GM12878 (cell line): ENCODE results near the gene KIAA0930. TPM values are rescaled to one million over a fixed set of nuclear protein-coding genes. Genes with fewer than 3 reads are reported as not detected.

Experiments
- ATAC-seq: fragments of 200-7000 bp; cut with Tn5 transposase; 3 replicates; pipeline ENCODE4 v1.9.1; 2020; ENCODE audit warnings: mild to moderate bottlenecking, moderate library complexity
- BruUV-seq: library from RNA; stranded (reverse); fragments of 400-500 nt; replicated peaks from 2 replicates; lab custom pipeline; 2021; lab: Mats Ljungman, UMichigan
- CTCF ChIA-PET: fragments of 300-600 bp; sonication (Branson Sonifier 250); formaldehyde crosslinking; extraction: SDS; loops from one replicate; lab custom pipeline; 2021; ENCODE audit warnings: inconsistent platforms; lab: Yijun Ruan, JAX
- POLR2A ChIA-PET: fragments of 350-600 bp; formaldehyde crosslinking; extraction: SDS; loops from one replicate; lab custom pipeline; 2021; ENCODE audit warnings: inconsistent platforms; lab: Charles Lee
- RAD21 ChIA-PET: fragments of 300-600 bp; sonication (Branson Sonifier 250); formaldehyde crosslinking; loops from one replicate; lab custom pipeline; 2023; ENCODE audit warnings: antibody characterized with exemption; ENCODE audit not compliant: unreplicated experiment; lab: Charles Lee
- SMC1A ChIA-PET: fragments of 300-600 bp; sonication (Branson Sonifier 250); formaldehyde crosslinking; loops from one replicate; lab custom pipeline; 2023; ENCODE audit not compliant: unreplicated experiment, uncharacterized antibody; lab: Charles Lee
- DNase-seq: peaks from one replicate; pipeline ENCODE4 v3.0.0-alpha.2; 2011; ENCODE audit warnings: low read depth, low spot score
- FAIRE-seq: peaks from 3 replicates; lab custom pipeline; 2011; peaks lifted over from hg19 to GRCh38; lab: Jason Lieb, UNC
- H2AFZ ChIP-seq: 2 replicates; pipeline ENCODE4 v1.6.0; 2011; ENCODE audit warnings: low read depth, low read length, control low read depth; ENCODE audit not compliant: control insufficient read depth
- H3K27ac ChIP-seq: 2 replicates; pipeline ENCODE4 v1.5.1; 2011; ENCODE audit warnings: control low read depth; ENCODE audit not compliant: control insufficient read depth, insufficient read depth
- H3K27me3 ChIP-seq, 2 experiments: replicated peaks in 1 of 2; 2 replicates each; pipeline versions ENCODE4 v1.6.0 to v1.6.1; 2011; ENCODE audit warnings: low read length in 1 of 2; ENCODE audit not compliant: control insufficient read depth in 2 of 2, insufficient read depth in 2 of 2
- H3K36me3 ChIP-seq, 2 experiments: 2 replicates each; pipeline ENCODE4 v1.5.1; 2011; ENCODE audit warnings: low read length in 1 of 2; ENCODE audit not compliant: control insufficient read depth in 2 of 2, insufficient read depth in 2 of 2
- H3K4me1 ChIP-seq: 2 replicates; pipeline ENCODE4 v1.6.1; 2011; ENCODE audit warnings: mild to moderate bottlenecking, low read length, moderate library complexity, mixed read lengths; ENCODE audit not compliant: control insufficient read depth, insufficient read depth
- H3K4me2 ChIP-seq: 2 replicates; pipeline ENCODE4 v1.6.0; 2011; ENCODE audit warnings: control low read depth; ENCODE audit not compliant: control insufficient read depth, insufficient read depth
- H3K4me3 ChIP-seq: fragments of 200-600 bp; sonication (generic); 2 replicates; pipeline ENCODE4 v1.5.1; 2016
- H3K79me2 ChIP-seq: 2 replicates; pipeline ENCODE4 v1.6.0; 2011; ENCODE audit warnings: low read length; ENCODE audit not compliant: control insufficient read depth, insufficient read depth
- H3K9ac ChIP-seq: 2 replicates; pipeline ENCODE4 v1.8.0; 2011; ENCODE audit warnings: low read length, control low read depth, mixed read lengths; ENCODE audit not compliant: control insufficient read depth, insufficient read depth
- H3K9me3 ChIP-seq: replicated peaks from 3 replicates; pipeline ENCODE4 v1.5.1; 2011; ENCODE audit warnings: mild to moderate bottlenecking, low read length; ENCODE audit not compliant: control insufficient read depth, insufficient read depth
- H4K20me1 ChIP-seq: 2 replicates; pipeline ENCODE4 v1.6.0; 2011; ENCODE audit not compliant: control insufficient read depth, insufficient read depth
- ATF3 ChIP-seq: IDR thresholded peaks from 2 replicates; pipeline ENCODE4 v1.6.1; 2011; ENCODE audit warnings: low read depth, mild to moderate bottlenecking, low read length, moderate library complexity, borderline replicate concordance; ENCODE audit errors: extremely low read depth
- CTCF ChIP-seq, 3 experiments: IDR thresholded peaks in 2 of 3; conservative IDR thresholded peaks in 1 of 3; 2 replicates each; pipeline ENCODE4 v1.5.1; 2011; ENCODE audit warnings: low read depth in 3 of 3, low read length in 3 of 3, mild to moderate bottlenecking in 3 of 3, control low read depth in 2 of 3, moderate library complexity in 2 of 3, inconsistent platforms in 1 of 3, mixed read lengths in 1 of 3; ENCODE audit not compliant: control insufficient read depth in 2 of 3, insufficient read depth in 1 of 3; ENCODE audit errors: extremely low read depth in 1 of 3
- E4F1 ChIP-seq: fragments of 450-650 bp; IDR thresholded peaks from 2 replicates; pipeline ENCODE4 v1.6.1; 2018; ENCODE audit warnings: borderline replicate concordance, mild to moderate bottlenecking; ENCODE audit not compliant: partially characterized antibody
- NR2F1 ChIP-seq: fragments of 450-650 bp; conservative IDR thresholded peaks from 2 replicates; pipeline ENCODE4 v1.6.1; 2017; ENCODE audit warnings: mild to moderate bottlenecking
- PKNOX1 ChIP-seq: fragments of 450-650 bp; IDR thresholded peaks from 2 replicates; pipeline ENCODE4 v1.6.1; 2016; ENCODE audit warnings: mild to moderate bottlenecking
- PML ChIP-seq: IDR thresholded peaks from 2 replicates; pipeline ENCODE4 v1.6.1; 2012; ENCODE audit warnings: low read length, inconsistent platforms
- REST ChIP-seq: IDR thresholded peaks from 2 replicates; pipeline ENCODE4 v1.6.1; 2012; ENCODE audit warnings: mild to moderate bottlenecking, low read depth, low read length
- SMAD5 ChIP-seq: IDR thresholded peaks from 2 replicates; pipeline ENCODE4 v1.6.1; 2016; ENCODE audit warnings: antibody characterized with exemption, low read depth
- SUPT20H ChIP-seq: IDR thresholded peaks from 2 replicates; pipeline ENCODE4 v1.6.1; 2011; ENCODE audit warnings: low read depth, mild to moderate bottlenecking, low read length, moderate library complexity, borderline replicate concordance; ENCODE audit not compliant: control insufficient read depth
- TAF1 ChIP-seq: IDR thresholded peaks from 2 replicates; pipeline ENCODE4 v1.6.1; 2011; ENCODE audit warnings: mild to moderate bottlenecking, low read depth, low read length, borderline replicate concordance
- TARDBP ChIP-seq: IDR thresholded peaks from 2 replicates; pipeline ENCODE4 v1.6.1; 2016; ENCODE audit warnings: borderline replicate concordance
- USF2 ChIP-seq: IDR thresholded peaks from 2 replicates; pipeline ENCODE4 v1.6.1; 2011; ENCODE audit warnings: low read depth, low read length, improper control_type of control experiment, borderline replicate concordance
- WGBS: methylation state at CpG from one replicate; pipeline ENCODE4 v1.1.6; 2016; ENCODE audit warnings: low lambda C conversion rate; ENCODE audit not compliant: insufficient replicate concordance, insufficient coverage; ENCODE audit errors: missing lambda C conversion rate; 5-methylcytosine and 5-hydroxymethylcytosine counted together
- in situ Hi-C: fragments of 300-500 bp; cut with MboI; formaldehyde crosslinking; loops from 9 replicates; pipeline ENCODE4 v1.14.3; 2018; ENCODE audit warnings: mixed read lengths
- intact Hi-C: fragments of 100-400 bp; cut with micrococcal nuclease; formaldehyde crosslinking; loops from one replicate; pipeline ENCODE4 v1.14.2; 2022; ENCODE audit not compliant: unreplicated experiment
- polyA plus RNA-seq, 11 experiments: library from polyadenylated mRNA; depleted of rRNA in 4 of 11; unstranded in 6 of 11; stranded (reverse) in 5 of 11; fragments of >200 nt; fragmentation: Nextera tagmentation in 4 of 11; fragmentation: Illumina TruSeq in 1 of 11; extraction: Ambion mirVana in 4 of 11; extraction: Trizol in 1 of 11; gene quantifications; 1 replicate in 1 of 11; 2 replicates in 10 of 11; pipeline versions ENCODE4 v1.2.1 to v1.2.3, GENCODE V29; 2011 to 2016; ENCODE audit warnings: inconsistent platforms in 2 of 11, missing spikeins in 2 of 11, low read depth in 1 of 11
- total RNA-seq, 4 experiments: library from RNA; depleted of rRNA in 3 of 4; stranded (reverse); fragments of >200 nt in 3 of 4; fragmentation: Illumina TruSeq in 1 of 4; extraction: Trizol in 1 of 4; gene quantifications; 2 replicates each; pipeline versions ENCODE4 v1.2.1 to v1.2.3, GENCODE V29; 2013 to 2021

Gene KIAA0930
- total and polyA plus RNA-seq, 10 of the 15 experiments (the other 5 are each of a cell fraction or from before 2014, with no cell fraction given) = 3.6 to 125 (median 46.3) TPM

GRCh38 chr22:45224988-45225731 lies 15.5 kb downstream of the KIAA0930 start:
- RAD21 ChIA-PET = no interaction called here
- no peak for FAIRE-seq
- TF ChIP-seq PML (no peak), SMAD5 (no peak), REST (no peak), ATF3 (no peak), TARDBP (no peak), SUPT20H (no peak), CTCF (IDR thresholded peaks at IDR 0.05 in 2 of 3, conservative IDR thresholded peaks at IDR 0.05 in 1 of 3; ENCODE audit: control insufficient read depth in 2 of 3, extremely low read depth in 1 of 3, insufficient read depth in 1 of 3, low read depth in 3 of 3, low read length in 3 of 3) (no peak), USF2 (no peak), TAF1 (no peak), PKNOX1 (no peak), NR2F1 (no peak), E4F1 (no peak)

More at GRCh38 chr22:45224988-45225731, 15.5 kb downstream of the KIAA0930 start:
- Histone ChIP-seq H3K27ac (no peak overlapping the region), H3K36me3 (peaks cover 0 to 1% of the 10 kb centered on the region in 2 experiments; a peak in 1 of 4 replicates), H3K9ac (no peak overlapping the region), H3K4me1 (peaks cover 15% of the 10 kb centered on the region), H2AFZ (no peak overlapping the region), H3K9me3 (no peaks in the 10 kb centered on the region), H3K79me2 (peaks cover 37% of the 10 kb centered on the region), H3K27me3 (no peaks in the 10 kb centered on the region), H3K4me2 (no peak overlapping the region), H4K20me1 (no peaks in the 10 kb centered on the region), H3K4me3 (no peak overlapping the region)
- in situ Hi-C loops = no loop called here
- WGBS = 86% methylated on average over 18 of the region's 19 CpGs
- DNase-seq (no peak), ATAC-seq (no peak)
- CTCF ChIA-PET = interaction anchor here (0.8 kb wide), 1 partner anchor 17 kb away, joined by 3 read pairs; no protein-coding TSS in a partner anchor
- POLR2A ChIA-PET = no interaction called here
- intact Hi-C loops = no loop called here
- SMC1A ChIA-PET = no interaction called here
- BruUV-seq = no TSS peak
